ENCODE measurements around the gene BIRC2. TPM values are rescaled to one million over a fixed set of nuclear protein-coding genes. Genes with fewer than 3 reads are reported as not detected.

Gene BIRC2
- total RNA-seq, 1 experiment from 2014 or later: 76.8 TPM

DNA sequence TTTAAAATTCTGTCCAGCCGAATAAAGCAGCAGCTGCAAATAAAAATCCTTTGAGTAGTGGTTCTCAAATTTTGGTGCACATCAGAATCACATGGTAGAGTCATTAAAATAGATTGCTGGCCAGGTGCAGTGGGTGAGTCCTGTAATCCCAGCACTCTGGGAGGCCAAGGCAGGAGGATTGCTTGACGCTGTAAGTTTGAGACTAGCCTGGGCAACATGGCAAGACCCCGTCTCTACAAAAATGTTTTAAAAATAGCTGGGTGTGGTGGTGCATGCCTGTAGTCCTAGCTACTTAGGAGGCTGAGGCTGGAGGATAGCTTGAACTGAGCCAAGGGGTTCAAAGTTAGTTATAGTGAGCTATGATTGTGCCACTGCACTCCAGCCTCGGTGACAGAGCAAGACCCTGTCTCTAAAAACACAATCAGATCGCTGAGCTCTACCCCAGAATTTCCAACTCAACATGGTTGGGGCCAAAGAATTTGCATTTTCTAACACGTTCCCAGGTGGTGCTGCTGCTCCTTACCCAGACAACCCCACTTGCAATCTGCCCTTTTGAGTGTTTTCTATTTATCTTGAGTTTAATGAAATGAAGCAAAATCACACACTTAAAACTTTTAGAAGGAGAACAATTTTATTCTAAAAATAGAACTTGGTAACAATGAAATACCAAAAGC, 48.8 kb downstream of the BIRC2 start:
- Histone ChIP-seq H3K9me3 (ENCODE audit: control insufficient read depth, insufficient read depth, low read depth, low read length) (no peaks in the 10 kb centered on the region), H3K27me3 (ENCODE audit: control insufficient read depth, insufficient read depth, low read length) (no peaks in the 10 kb centered on the region), H3K36me3 (ENCODE audit: control insufficient read depth, insufficient read depth, low read length) (peaks cover 35% of the 10 kb centered on the region), H3K4me1 (ENCODE audit: control insufficient read depth, insufficient read depth, low read length) (peaks cover 25% of the 10 kb centered on the region), H3K4me3 (ENCODE audit: low read depth in 2 of 2, low read length in 2 of 2) (no peak overlapping the region), H3K27ac (ENCODE audit: low read length) (0 out of 2 replicates have a peak overlapping the region, but pooled peaks have one; percentile 1)
- TF ChIP-seq POLR2AphosphoS5 (IDR thresholded peaks at IDR 0.05; ENCODE audit: low read depth, low read length) (peak; percentile 25), SIN3A (IDR thresholded peaks at IDR 0.05; ENCODE audit: borderline replicate concordance, insufficient read depth, low read depth, low read length) (no peak), TCF7L2 (IDR thresholded peaks at IDR 0.05; ENCODE audit: low read depth, low read length) (no peak)
- ATAC-seq: no peak
- intact Hi-C loops (cut with micrococcal nuclease; ENCODE audit: unreplicated experiment): loop anchor here (10.0 kb wide), 1 partner anchor 269 kb away; no protein-coding TSS in a partner anchor
- BruUV-seq (replicated peaks): no TSS peak
- ChIA-PET CTCF (interaction anchor here (0.7 to 1.2 kb wide), 2 partner anchors 9 to 217 kb away, joined by 3 to 5 read pairs; no protein-coding TSS in a partner anchor), POLR2A (no interaction called here)
- in situ Hi-C loops (cut with HindIII; ENCODE audit: low pct_unique_long_range_greater_than_20kb, low sequenced_read_pairs): no loop called here
- no peak for DNase-seq (ENCODE audit: low read depth, low spot score)

- ATAC-seq (no peak), DNase-seq (ENCODE audit: low read depth, low spot score) (no peak)
- Histone ChIP-seq H3K4me1 (ENCODE audit: control insufficient read depth, insufficient read depth, low read length) (peaks cover 22% of the 10 kb centered on the region), H3K4me3 (ENCODE audit: low read depth in 2 of 2, low read length in 2 of 2) (no peak overlapping the region), H3K27ac (ENCODE audit: low read length) (peak overlapping the region; percentile 58), H3K36me3 (ENCODE audit: control insufficient read depth, insufficient read depth, low read length) (peaks cover 45% of the 10 kb centered on the region), H3K27me3 (ENCODE audit: control insufficient read depth, insufficient read depth, low read length) (no peaks in the 10 kb centered on the region), H3K9me3 (ENCODE audit: control insufficient read depth, insufficient read depth, low read depth, low read length) (no peaks in the 10 kb centered on the region)
- BruUV-seq (replicated peaks): TSS peak; percentile 75
- ChIA-PET CTCF (interaction anchor here (1.2 kb wide), 1 partner anchor 216 kb away, joined by 3 read pairs; no protein-coding TSS in a partner anchor), POLR2A (interaction anchor here (0.6 kb wide), 1 partner anchor 82 kb away, joined by 3 read pairs; no protein-coding TSS in a partner anchor)
- TF ChIP-seq SIN3A (IDR thresholded peaks at IDR 0.05; ENCODE audit: borderline replicate concordance, insufficient read depth, low read depth, low read length) (no peak), TCF7L2 (IDR thresholded peaks at IDR 0.05; ENCODE audit: low read depth, low read length) (no peak), POLR2AphosphoS5 (IDR thresholded peaks at IDR 0.05; ENCODE audit: low read depth, low read length) (no peak; the same call in 1 of the 2 replicates)
- TF ChIP-seq, protein P1, sequence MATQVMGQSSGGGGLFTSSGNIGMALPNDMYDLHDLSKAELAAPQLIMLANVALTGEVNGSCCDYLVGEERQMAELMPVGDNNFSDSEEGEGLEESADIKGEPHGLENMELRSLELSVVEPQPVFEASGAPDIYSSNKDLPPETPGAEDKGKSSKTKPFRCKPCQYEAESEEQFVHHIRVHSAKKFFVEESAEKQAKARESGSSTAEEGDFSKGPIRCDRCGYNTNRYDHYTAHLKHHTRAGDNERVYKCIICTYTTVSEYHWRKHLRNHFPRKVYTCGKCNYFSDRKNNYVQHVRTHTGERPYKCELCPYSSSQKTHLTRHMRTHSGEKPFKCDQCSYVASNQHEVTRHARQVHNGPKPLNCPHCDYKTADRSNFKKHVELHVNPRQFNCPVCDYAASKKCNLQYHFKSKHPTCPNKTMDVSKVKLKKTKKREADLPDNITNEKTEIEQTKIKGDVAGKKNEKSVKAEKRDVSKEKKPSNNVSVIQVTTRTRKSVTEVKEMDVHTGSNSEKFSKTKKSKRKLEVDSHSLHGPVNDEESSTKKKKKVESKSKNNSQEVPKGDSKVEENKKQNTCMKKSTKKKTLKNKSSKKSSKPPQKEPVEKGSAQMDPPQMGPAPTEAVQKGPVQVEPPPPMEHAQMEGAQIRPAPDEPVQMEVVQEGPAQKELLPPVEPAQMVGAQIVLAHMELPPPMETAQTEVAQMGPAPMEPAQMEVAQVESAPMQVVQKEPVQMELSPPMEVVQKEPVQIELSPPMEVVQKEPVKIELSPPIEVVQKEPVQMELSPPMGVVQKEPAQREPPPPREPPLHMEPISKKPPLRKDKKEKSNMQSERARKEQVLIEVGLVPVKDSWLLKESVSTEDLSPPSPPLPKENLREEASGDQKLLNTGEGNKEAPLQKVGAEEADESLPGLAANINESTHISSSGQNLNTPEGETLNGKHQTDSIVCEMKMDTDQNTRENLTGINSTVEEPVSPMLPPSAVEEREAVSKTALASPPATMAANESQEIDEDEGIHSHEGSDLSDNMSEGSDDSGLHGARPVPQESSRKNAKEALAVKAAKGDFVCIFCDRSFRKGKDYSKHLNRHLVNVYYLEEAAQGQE (IDR thresholded peaks at IDR 0.05; ENCODE audit: insufficient read depth in 1 of 2, low read depth in 2 of 2, low read length in 1 of 2): no peak
- TF ChIP-seq, protein P2, sequence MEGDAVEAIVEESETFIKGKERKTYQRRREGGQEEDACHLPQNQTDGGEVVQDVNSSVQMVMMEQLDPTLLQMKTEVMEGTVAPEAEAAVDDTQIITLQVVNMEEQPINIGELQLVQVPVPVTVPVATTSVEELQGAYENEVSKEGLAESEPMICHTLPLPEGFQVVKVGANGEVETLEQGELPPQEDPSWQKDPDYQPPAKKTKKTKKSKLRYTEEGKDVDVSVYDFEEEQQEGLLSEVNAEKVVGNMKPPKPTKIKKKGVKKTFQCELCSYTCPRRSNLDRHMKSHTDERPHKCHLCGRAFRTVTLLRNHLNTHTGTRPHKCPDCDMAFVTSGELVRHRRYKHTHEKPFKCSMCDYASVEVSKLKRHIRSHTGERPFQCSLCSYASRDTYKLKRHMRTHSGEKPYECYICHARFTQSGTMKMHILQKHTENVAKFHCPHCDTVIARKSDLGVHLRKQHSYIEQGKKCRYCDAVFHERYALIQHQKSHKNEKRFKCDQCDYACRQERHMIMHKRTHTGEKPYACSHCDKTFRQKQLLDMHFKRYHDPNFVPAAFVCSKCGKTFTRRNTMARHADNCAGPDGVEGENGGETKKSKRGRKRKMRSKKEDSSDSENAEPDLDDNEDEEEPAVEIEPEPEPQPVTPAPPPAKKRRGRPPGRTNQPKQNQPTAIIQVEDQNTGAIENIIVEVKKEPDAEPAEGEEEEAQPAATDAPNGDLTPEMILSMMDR (IDR thresholded peaks at IDR 0.05): no peak
- in situ Hi-C loops (cut with HindIII; ENCODE audit: low pct_unique_long_range_greater_than_20kb, low sequenced_read_pairs): no loop called here
- intact Hi-C loops (cut with micrococcal nuclease; ENCODE audit: unreplicated experiment): loop anchor here (10.0 kb wide), 1 partner anchor 268 kb away; no protein-coding TSS in a partner anchor
Observed at GRCh38 chr11:102396708-102397563, 49.9 kb downstream of the BIRC2 start.
